ENCODE results near the gene NUP54.

NUP54 gene

GRCh38 chr4:76187152-76187551, 39.0 kb upstream of the NUP54 start:
- Histone ChIP-seq H3K9ac (no peak overlapping the region), H3K4me2 (ENCODE audit: low read length) (no peak overlapping the region), H3K4me3 (ENCODE audit: low read depth, low read length) (no peak overlapping the region), H3K9me3 (ENCODE audit: control insufficient read depth, low read length) (no peaks in the 10 kb centered on the region), H3K79me2 (peaks cover 6% of the 10 kb centered on the region), H3K4me1 (no peaks in the 10 kb centered on the region), H2AFZ (no peak overlapping the region), H3K27me3 (ENCODE audit: control insufficient read depth, insufficient read depth, low read length) (no peaks in the 10 kb centered on the region), H3K36me3 (ENCODE audit: control insufficient read depth, insufficient read depth, low read length) (no peaks in the 10 kb centered on the region), H3K27ac (no peak overlapping the region)
- TF ChIP-seq CTCF (IDR thresholded peaks at IDR 0.05): no peak

GRCh38 chr4:76182463-76182862, 34.3 kb upstream of the NUP54 start:
- H3K36me3 ChIP-seq (ENCODE audit: control insufficient read depth, insufficient read depth, low read length): no peaks in the 10 kb centered on the region
- no peak for TF ChIP-seq CTCF (IDR thresholded peaks at IDR 0.05)
- peaks cover 3% of the 10 kb centered on the region for H3K79me2 ChIP-seq
- no peak overlapping the region for H3K4me3 ChIP-seq (ENCODE audit: low read depth, low read length)
- no peaks in the 10 kb centered on the region for H3K9me3 ChIP-seq (ENCODE audit: control insufficient read depth, low read length)
- H3K9ac ChIP-seq: no peak overlapping the region
- no peaks in the 10 kb centered on the region for H3K27me3 ChIP-seq (ENCODE audit: control insufficient read depth, insufficient read depth, low read length)
- no peak overlapping the region for H2AFZ ChIP-seq
- no peak overlapping the region for H3K27ac ChIP-seq
- H3K4me2 ChIP-seq (ENCODE audit: low read length): no peak overlapping the region
- no peaks in the 10 kb centered on the region for H3K4me1 ChIP-seq

- Histone ChIP-seq H3K9me3 (ENCODE audit: control insufficient read depth, low read length) (no peaks in the 10 kb centered on the region), H3K4me2 (ENCODE audit: low read length) (no peak overlapping the region), H3K79me2 (peaks cover 3% of the 10 kb centered on the region), H3K27ac (no peak overlapping the region), H3K36me3 (ENCODE audit: control insufficient read depth, insufficient read depth, low read length) (no peaks in the 10 kb centered on the region), H3K4me3 (ENCODE audit: low read depth, low read length) (no peak overlapping the region), H2AFZ (no peak overlapping the region), H3K4me1 (no peaks in the 10 kb centered on the region), H3K9ac (no peak overlapping the region), H3K27me3 (ENCODE audit: control insufficient read depth, insufficient read depth, low read length) (no peaks in the 10 kb centered on the region)
- TF ChIP-seq CTCF (IDR thresholded peaks at IDR 0.05): peak; percentile 78
Observed at GRCh38 chr4:76179398-76180318, 31.5 kb upstream of the NUP54 start.

GRCh38 chr4:76178296-76178695, 30.1 kb upstream of the NUP54 start:
- Histone ChIP-seq H3K36me3 (ENCODE audit: control insufficient read depth, insufficient read depth, low read length) (no peaks in the 10 kb centered on the region), H3K4me1 (no peaks in the 10 kb centered on the region), H3K27me3 (ENCODE audit: control insufficient read depth, insufficient read depth, low read length) (no peaks in the 10 kb centered on the region), H3K9ac (no peak overlapping the region), H3K4me2 (ENCODE audit: low read length) (no peak overlapping the region), H2AFZ (no peak overlapping the region), H3K9me3 (ENCODE audit: control insufficient read depth, low read length) (no peaks in the 10 kb centered on the region), H3K27ac (no peak overlapping the region), H3K4me3 (ENCODE audit: low read depth, low read length) (no peak overlapping the region), H3K79me2 (peaks cover 3% of the 10 kb centered on the region)
- no peak for TF ChIP-seq CTCF (IDR thresholded peaks at IDR 0.05)

GRCh38 chr4:76177709-76178108, 29.5 kb upstream of the NUP54 start:
- TF ChIP-seq CTCF (IDR thresholded peaks at IDR 0.05): no peak
- H3K27ac ChIP-seq: no peak overlapping the region
- peaks cover 3% of the 10 kb centered on the region for H3K79me2 ChIP-seq
- H3K4me1 ChIP-seq: no peaks in the 10 kb centered on the region
- H3K9me3 ChIP-seq (ENCODE audit: control insufficient read depth, low read length): no peaks in the 10 kb centered on the region
- H3K4me2 ChIP-seq (ENCODE audit: low read length): no peak overlapping the region
- H3K27me3 ChIP-seq (ENCODE audit: control insufficient read depth, insufficient read depth, low read length): no peaks in the 10 kb centered on the region
- H3K9ac ChIP-seq: no peak overlapping the region
- H2AFZ ChIP-seq: no peak overlapping the region
- no peaks in the 10 kb centered on the region for H3K36me3 ChIP-seq (ENCODE audit: control insufficient read depth, insufficient read depth, low read length)
- no peak overlapping the region for H3K4me3 ChIP-seq (ENCODE audit: low read depth, low read length)
